ENCODE data around the gene MCTP1.
"Not testable (repeated sequence)": the region's sequence is repeated elsewhere in the genome, so short reads cannot be mapped to it uniquely, and the experiment has no call there.

DNA sequence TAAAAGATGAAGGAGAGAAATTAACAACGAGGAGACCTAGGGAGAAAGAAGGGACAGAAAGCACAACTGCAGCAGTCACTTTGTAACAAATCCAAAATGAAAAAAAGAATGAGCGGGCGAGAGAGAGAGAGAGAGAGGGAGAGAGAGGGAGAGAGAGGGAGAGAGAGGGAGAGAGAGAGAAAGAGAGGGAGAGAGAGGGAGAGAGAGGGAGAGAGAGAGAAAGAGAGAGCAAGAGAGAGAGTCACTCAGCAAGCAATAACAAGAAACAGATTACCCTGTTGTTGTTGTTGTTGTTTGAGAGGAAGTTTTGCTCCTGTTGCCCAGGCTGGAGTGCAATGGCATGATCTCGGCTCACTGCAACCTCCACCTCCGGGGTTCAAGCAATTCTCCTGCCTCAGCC is 77.1 kb downstream of the MCTP1 start:
- TF ChIP-seq POLR2A, POLR2AphosphoS5 (IDR thresholded peaks at IDR 0.05): not testable (repeated sequence)
- TF ChIP-seq, protein P1, sequence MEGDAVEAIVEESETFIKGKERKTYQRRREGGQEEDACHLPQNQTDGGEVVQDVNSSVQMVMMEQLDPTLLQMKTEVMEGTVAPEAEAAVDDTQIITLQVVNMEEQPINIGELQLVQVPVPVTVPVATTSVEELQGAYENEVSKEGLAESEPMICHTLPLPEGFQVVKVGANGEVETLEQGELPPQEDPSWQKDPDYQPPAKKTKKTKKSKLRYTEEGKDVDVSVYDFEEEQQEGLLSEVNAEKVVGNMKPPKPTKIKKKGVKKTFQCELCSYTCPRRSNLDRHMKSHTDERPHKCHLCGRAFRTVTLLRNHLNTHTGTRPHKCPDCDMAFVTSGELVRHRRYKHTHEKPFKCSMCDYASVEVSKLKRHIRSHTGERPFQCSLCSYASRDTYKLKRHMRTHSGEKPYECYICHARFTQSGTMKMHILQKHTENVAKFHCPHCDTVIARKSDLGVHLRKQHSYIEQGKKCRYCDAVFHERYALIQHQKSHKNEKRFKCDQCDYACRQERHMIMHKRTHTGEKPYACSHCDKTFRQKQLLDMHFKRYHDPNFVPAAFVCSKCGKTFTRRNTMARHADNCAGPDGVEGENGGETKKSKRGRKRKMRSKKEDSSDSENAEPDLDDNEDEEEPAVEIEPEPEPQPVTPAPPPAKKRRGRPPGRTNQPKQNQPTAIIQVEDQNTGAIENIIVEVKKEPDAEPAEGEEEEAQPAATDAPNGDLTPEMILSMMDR (IDR thresholded peaks at IDR 0.05), result not testable (repeated sequence)
